ENCODE data around the gene PNKP.
"Not testable (repeated sequence)": the region's sequence is repeated elsewhere in the genome, so short reads cannot be mapped to it uniquely, and the experiment has no call there.

Gene PNKP

GRCh38 chr19:49829721-49830120 is 37.7 kb downstream of the PNKP start:
- H3K36me3 Mint-ChIP-seq: peaks cover 31 to 44% of the 10 kb centered on the region in 2 donors
- no peaks in the 10 kb centered on the region for H3K27me3 Mint-ChIP-seq
- peaks cover 7 to 12% of the 10 kb centered on the region in 2 donors for H3K4me1 Mint-ChIP-seq
- ATAC-seq (replicated peaks): no peak
- no peaks in the 10 kb centered on the region for H3K9me3 Mint-ChIP-seq
- DNase-seq: no peak
- H3K27ac Mint-ChIP-seq: no peak overlapping the region
- no peak overlapping the region for H3K4me3 Mint-ChIP-seq

DNA sequence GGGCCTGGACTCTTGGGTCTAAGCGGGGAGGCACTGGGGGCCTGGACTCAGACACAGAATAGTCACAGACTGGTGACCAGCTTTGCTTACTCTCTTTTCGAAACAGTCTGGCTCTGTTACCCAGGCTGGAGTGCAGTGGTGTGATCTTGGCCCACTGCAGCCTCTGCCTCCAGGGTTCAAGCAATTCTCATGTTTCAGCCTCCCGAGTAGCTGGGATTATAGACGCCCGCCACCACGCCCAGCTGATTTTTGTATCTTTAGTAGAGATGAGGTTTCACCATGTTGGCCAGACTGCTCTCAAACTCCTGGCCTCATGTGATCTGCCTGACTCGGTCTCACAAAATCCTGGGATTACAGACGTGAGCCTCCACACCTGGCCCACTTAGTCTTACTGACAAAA is 38.2 kb downstream of the PNKP start:
- Mint-ChIP-seq H3K36me3 (peaks cover 28 to 43% of the 10 kb centered on the region in 2 donors), H3K4me3 (no peak overlapping the region), H3K27ac (peak overlapping the region; percentile 49), H3K9me3 (no peaks in the 10 kb centered on the region), H3K4me1 (peaks cover 7 to 12% of the 10 kb centered on the region in 2 donors), H3K27me3 (no peaks in the 10 kb centered on the region)
- no peak for DNase-seq
- ATAC-seq (replicated peaks): no peak

DNA sequence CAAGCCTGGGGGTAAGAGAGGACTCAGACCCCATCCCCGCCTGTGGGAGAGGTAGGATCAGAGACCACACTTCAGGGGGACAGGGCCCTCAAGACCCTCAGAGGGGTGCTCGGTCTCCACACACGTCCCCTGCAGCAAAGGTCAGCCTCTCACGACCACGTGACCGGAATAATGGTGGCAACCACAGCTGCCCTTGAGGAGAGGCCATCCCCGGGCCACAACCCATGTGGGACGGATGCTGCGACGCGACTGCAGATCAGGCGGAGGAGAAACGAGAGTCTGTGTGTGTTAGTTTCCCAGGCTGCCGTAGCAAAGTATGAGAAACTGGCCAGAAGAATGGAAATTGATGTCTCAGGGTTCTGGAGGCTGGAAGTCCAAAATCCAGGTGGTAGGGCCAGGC is 40.3 kb downstream of the PNKP start:
- peaks cover 12% of the 10 kb centered on the region in 2 donors for H3K4me1 Mint-ChIP-seq
- no peak overlapping the region for H3K27ac Mint-ChIP-seq
- no peaks in the 10 kb centered on the region for H3K27me3 Mint-ChIP-seq
- H3K4me3 Mint-ChIP-seq: no peak overlapping the region
- no peaks in the 10 kb centered on the region for H3K9me3 Mint-ChIP-seq
- ATAC-seq (replicated peaks) (no peak), DNase-seq (no peak)
- peaks cover 16 to 33% of the 10 kb centered on the region in 2 donors for H3K36me3 Mint-ChIP-seq

DNA sequence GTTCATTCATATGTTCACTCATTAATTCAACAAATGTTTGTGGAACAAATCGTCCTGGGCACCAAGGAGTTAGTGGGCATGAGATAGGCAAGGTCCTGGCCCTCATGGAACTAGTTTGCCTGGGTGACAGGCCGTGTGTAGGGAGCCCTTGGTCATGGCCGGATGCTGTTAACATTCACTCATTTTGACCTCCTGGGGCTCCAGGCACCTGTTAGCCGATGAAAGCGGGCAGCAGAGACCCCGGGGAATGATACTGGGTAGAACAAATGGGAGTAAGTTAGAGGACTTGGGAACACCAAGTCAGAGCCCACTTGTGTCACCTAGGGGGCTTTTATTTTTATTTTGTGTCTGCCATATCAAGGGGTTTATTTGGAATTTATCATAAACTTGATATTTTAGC is 42.7 kb downstream of the PNKP start:
- no peak for DNase-seq
- Mint-ChIP-seq H3K9me3 (no peaks in the 10 kb centered on the region), H3K4me3 (no peak overlapping the region), H3K36me3 (peaks cover 6 to 29% of the 10 kb centered on the region in 2 donors), H3K27me3 (no peaks in the 10 kb centered on the region), H3K4me1 (peaks cover 11% of the 10 kb centered on the region in 2 donors), H3K27ac (no peak overlapping the region)
- no peak for ATAC-seq (replicated peaks)

- DNase-seq (no peak), ATAC-seq (replicated peaks) (no peak)
- Mint-ChIP-seq H3K27ac (no peak overlapping the region), H3K27me3 (no peaks in the 10 kb centered on the region), H3K4me1 (peaks cover 17 to 19% of the 10 kb centered on the region in 2 donors), H3K36me3 (peaks cover 6 to 24% of the 10 kb centered on the region in 2 donors), H3K4me3 (no peak overlapping the region), H3K9me3 (no peaks in the 10 kb centered on the region)
These were observed 43.9 kb downstream of the PNKP start for GRCh38 chr19:49823472-49823871.

- Mint-ChIP-seq H3K4me1 (peaks cover 20 to 25% of the 10 kb centered on the region in 2 donors), H3K9me3 (no peaks in the 10 kb centered on the region), H3K36me3 (peaks cover 2 to 15% of the 10 kb centered on the region in 2 donors), H3K27me3 (no peaks in the 10 kb centered on the region), H3K27ac (no peak overlapping the region), H3K4me3 (no peak overlapping the region)
- DNase-seq: no peak
- ATAC-seq (replicated peaks): no peak
These were observed 47.3 kb downstream of the PNKP start for GRCh38 chr19:49820125-49820524.

GRCh38 chr19:49819452-49820115 is 47.8 kb downstream of the PNKP start:
- peaks cover 20 to 25% of the 10 kb centered on the region in 2 donors for H3K4me1 Mint-ChIP-seq
- DNase-seq; H3K27me3 Mint-ChIP-seq; ATAC-seq (replicated peaks); H3K9me3 Mint-ChIP-seq: not testable (repeated sequence)
- peaks cover 2 to 15% of the 10 kb centered on the region in 2 donors for H3K36me3 Mint-ChIP-seq
- H3K4me3 Mint-ChIP-seq: peak overlapping the region; percentile 96
- H3K27ac Mint-ChIP-seq: peak overlapping the region; percentile 99

- H3K36me3 Mint-ChIP-seq: peaks cover 2 to 10% of the 10 kb centered on the region in 2 donors
- H3K4me3 Mint-ChIP-seq: peak overlapping the region; percentile 96
- ATAC-seq (replicated peaks) (no peak), DNase-seq (no peak)
- no peaks in the 10 kb centered on the region for H3K9me3 Mint-ChIP-seq
- no peaks in the 10 kb centered on the region for H3K27me3 Mint-ChIP-seq
- H3K27ac Mint-ChIP-seq: peak overlapping the region; percentile 99
- H3K4me1 Mint-ChIP-seq: peaks cover 20 to 25% of the 10 kb centered on the region in 2 donors
These were observed 48.6 kb downstream of the PNKP start for GRCh38 chr19:49818649-49819370.

GRCh38 chr19:49817964-49818648 is 49.3 kb downstream of the PNKP start, which contains the start of gene MED25:
TSS of gene MED25 (plus strand) at chr19:49818289. CDS start at chr19:49818342, 53 bp downstream.
- Mint-ChIP-seq H3K4me3 (peak within 1 kb of the TSS; percentile 96), H3K27me3 (no peaks in the 10 kb centered on the region), H3K9me3 (no peaks in the 10 kb centered on the region), H3K4me1 (peaks cover 16 to 26% of the 10 kb centered on the region in 2 donors), H3K36me3 (peaks cover 2 to 6% of the 10 kb centered on the region in 2 donors), H3K27ac (peak within 1 kb of the TSS; percentile 99)
- DNase-seq (peak; percentile 86), ATAC-seq (replicated peaks) (peak; percentile 75 to 76)

- Mint-ChIP-seq H3K4me1 (peaks cover 26 to 41% of the 10 kb centered on the region in 2 donors), H3K9me3 (no peaks in the 10 kb centered on the region), H3K4me3 (peak overlapping the region in 1 of 2 donors; percentile 51), H3K27me3 (no peaks in the 10 kb centered on the region), H3K27ac (no peak overlapping the region), H3K36me3 (peaks cover 2 to 3% of the 10 kb centered on the region in 2 donors)
- no peak for DNase-seq
- ATAC-seq (replicated peaks): no peak
These were observed 50.8 kb downstream of the PNKP start for GRCh38 chr19:49816590-49816989.

DNA sequence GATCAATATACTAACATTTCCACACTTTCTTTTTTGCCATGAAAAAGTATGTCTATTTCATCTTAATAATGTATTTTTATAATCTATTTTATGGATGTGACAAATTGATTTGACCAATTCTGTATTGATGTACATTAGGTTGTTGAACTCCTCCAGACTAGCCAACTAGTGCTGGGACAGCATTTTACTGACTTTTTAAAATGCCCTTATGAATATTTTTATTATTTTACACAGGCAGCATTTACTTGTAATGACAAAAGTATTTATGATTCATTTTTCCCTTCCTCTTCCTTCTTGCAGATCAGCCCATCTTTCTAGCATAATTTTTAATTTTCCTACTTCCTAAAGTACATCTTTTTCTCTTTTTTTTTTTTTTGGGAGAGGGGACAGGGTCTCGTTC is 53.4 kb downstream of the PNKP start:
- Mint-ChIP-seq H3K36me3 (peaks cover 2 to 5% of the 10 kb centered on the region in 2 donors), H3K9me3 (no peaks in the 10 kb centered on the region), H3K4me1 (peaks cover 28 to 50% of the 10 kb centered on the region in 2 donors), H3K4me3 (peak overlapping the region; percentile 66 to 92), H3K27ac (peak overlapping the region; percentile 67), H3K27me3 (no peaks in the 10 kb centered on the region)
- DNase-seq (no peak), ATAC-seq (replicated peaks) (no peak)

DNA sequence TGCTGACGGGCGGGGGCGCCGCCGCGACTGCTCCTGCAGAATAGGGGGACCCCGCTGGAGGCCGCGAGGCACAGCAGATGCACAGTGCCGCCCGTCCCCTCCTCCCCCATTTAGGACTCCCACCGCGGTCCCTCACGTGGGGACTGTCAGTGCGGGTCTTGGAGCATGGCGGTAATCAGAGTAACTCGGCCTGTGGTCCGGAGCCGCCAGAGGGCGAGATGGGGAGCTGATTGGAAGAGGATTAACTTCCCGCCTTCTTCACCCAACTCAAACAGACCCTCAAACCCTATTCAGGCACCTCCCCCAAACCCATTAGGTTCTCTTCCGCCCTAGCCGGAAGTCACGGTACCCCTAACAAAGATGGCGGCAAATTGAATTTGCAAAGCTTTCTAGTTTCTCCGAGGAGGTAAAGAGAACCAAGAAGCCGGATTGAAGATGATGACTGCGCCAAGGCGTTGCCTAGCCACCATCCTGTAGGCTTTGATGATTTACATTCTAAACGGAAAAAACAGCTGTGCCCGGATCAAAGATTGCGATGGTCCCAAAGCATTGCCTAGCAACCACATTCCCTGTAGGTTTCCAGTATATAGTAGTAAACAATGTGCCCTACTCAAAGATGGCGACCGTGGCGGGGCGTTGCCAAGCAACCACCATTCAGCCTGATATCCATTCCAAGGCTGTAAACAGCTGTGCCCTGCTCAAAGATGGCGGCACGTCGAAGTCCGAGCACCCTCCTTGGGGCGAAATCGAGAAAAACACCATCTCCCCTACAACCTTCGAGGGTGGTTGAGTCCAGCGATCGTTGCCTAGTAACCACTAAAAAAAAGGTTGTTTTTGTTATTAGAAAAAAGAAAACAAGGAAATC is 54.1 kb downstream of the PNKP start, which contains the start of gene FUZ:
FUZ (minus strand) TSS at position 296 of the 865 bp plus-strand sequence; CDS start at position 110, 186 bp downstream.
- H3K27me3 Mint-ChIP-seq: no peaks in the 10 kb centered on the region
- peaks cover 0 to 8% of the 10 kb centered on the region in 2 donors for H3K36me3 Mint-ChIP-seq
- peak within 1 kb of the TSS; percentile 89 for H3K27ac Mint-ChIP-seq
- peaks cover 28 to 50% of the 10 kb centered on the region in 2 donors for H3K4me1 Mint-ChIP-seq
- DNase-seq: peak; percentile 92
- no peaks in the 10 kb centered on the region for H3K9me3 Mint-ChIP-seq
- peak within 1 kb of the TSS; percentile 92 to 93 for H3K4me3 Mint-ChIP-seq
- peak; percentile 78 to 81 for ATAC-seq (replicated peaks)

- DNase-seq (no peak), ATAC-seq (replicated peaks) (no peak)
- H3K27me3 Mint-ChIP-seq: no peaks in the 10 kb centered on the region
- H3K9me3 Mint-ChIP-seq: no peaks in the 10 kb centered on the region
- H3K4me3 Mint-ChIP-seq: peak overlapping the region; percentile 92 to 93
- H3K36me3 Mint-ChIP-seq: peaks cover under 1 to 8% of the 10 kb centered on the region in 2 donors
- H3K27ac Mint-ChIP-seq: peak overlapping the region; percentile 89
- H3K4me1 Mint-ChIP-seq: peaks cover 32 to 56% of the 10 kb centered on the region in 2 donors
These were observed 54.9 kb downstream of the PNKP start for GRCh38 chr19:49812452-49812996.
